Measurements from ENCODE around the gene C1QC. TPM values are rescaled to one million over a fixed set of nuclear protein-coding genes. Genes with fewer than 3 reads are reported as not detected.

C1QC gene
- total and polyA plus RNA-seq, 2 donors (not counting 1 experiment from before 2014, with no cell fraction given) = not detected

- Histone ChIP-seq H3K27ac (ENCODE audit: low read length in 2 of 2) (no peak within 1 kb of the TSS), H2AFZ (ENCODE audit: insufficient read depth, low read depth, low read length, poor library complexity, severe bottlenecking) (no peak within 1 kb of the TSS), H3K9ac (ENCODE audit: low read length) (no peak within 1 kb of the TSS), H3K4me1 (ENCODE audit: control insufficient read depth in 2 of 2, insufficient read depth in 2 of 2, low read length in 2 of 2) (no peaks in the 10 kb centered on the region), H3K36me3 (replicated peaks in 1 of 2; ENCODE audit: control extremely low read depth in 1 of 2, control insufficient read depth in 1 of 2, extremely low read depth in 1 of 2, insufficient read depth in 2 of 2, low read length in 1 of 2) (no peaks in the 10 kb centered on the region), H3K79me2 (ENCODE audit: control insufficient read depth, insufficient read depth, low read length) (no peaks in the 10 kb centered on the region), H3K4me2 (replicated peaks; ENCODE audit: low read depth, low read length, poor library complexity, severe bottlenecking) (no peak within 1 kb of the TSS), H3K4me3 (ENCODE audit: control extremely low read depth in 1 of 5, extremely low read depth in 1 of 5, insufficient read depth in 1 of 5, low read depth in 2 of 5, low read length in 4 of 5) (no peak within 1 kb of the TSS), H3K9me3 (ENCODE audit: control extremely low read depth in 1 of 3, control insufficient read depth in 2 of 3, insufficient read depth in 1 of 3, low read length in 2 of 3) (no peaks in the 10 kb centered on the region), H4K20me1 (ENCODE audit: control insufficient read depth, insufficient read depth, low read length, poor library complexity, severe bottlenecking) (no peaks in the 10 kb centered on the region), H3K27me3 (replicated peaks in 1 of 4; ENCODE audit: control extremely low read depth in 1 of 4, control insufficient read depth in 3 of 4, insufficient read depth in 4 of 4, low read length in 3 of 4) (no peaks in the 10 kb centered on the region)
- WGBS (ENCODE audit: insufficient coverage) = 83% methylated on average over 11 of the region's 13 CpGs
- DNase-seq (no peak), ATAC-seq (ENCODE audit: low read depth) (no peak)
- intact Hi-C loops (cut with micrococcal nuclease) = no loop called here
- ChIA-PET POLR2A (no interaction called here), CTCF (no interaction called here)
- Mint-ChIP-seq H3K9me3 (ENCODE audit: insufficient read depth) (no peaks in the 10 kb centered on the region), H3K4me1 (no peaks in the 10 kb centered on the region), H3K27ac (no peak within 1 kb of the TSS), H3K27me3 (peaks cover 21% of the 10 kb centered on the region), H3K4me3 (no peak within 1 kb of the TSS)
- TF ChIP-seq CTCF (IDR thresholded peaks at IDR 0.05) = no peak
- no peak for TF ChIP-seq EZH2 (IDR thresholded peaks at IDR 0.05; ENCODE audit: borderline replicate concordance, insufficient read depth, low read depth, low read length, poor library complexity, severe bottlenecking)
Observed at GRCh38 chr1:22652881-22653316, 9.5 kb downstream of the C1QC start, which contains the start of gene C1QB. C1QB (plus strand) TSS chr1:22653236; CDS start chr1:22659463, 6,227 bp downstream.

- DNase-seq = no peak
- no peak overlapping the region for H3K27ac ChIP-seq (ENCODE audit: low read length in 2 of 2)
- H3K4me1 ChIP-seq (ENCODE audit: control insufficient read depth in 2 of 2, insufficient read depth in 2 of 2, low read length in 2 of 2) = no peaks in the 10 kb centered on the region
- no peaks in the 10 kb centered on the region for H3K4me1 Mint-ChIP-seq
- H3K27me3 Mint-ChIP-seq = peaks cover 16% of the 10 kb centered on the region
- H3K9ac ChIP-seq (ENCODE audit: low read length) = no peak overlapping the region
- 65% methylated on average over 4 of the region's 5 CpGs for WGBS (ENCODE audit: insufficient coverage)
- H4K20me1 ChIP-seq (ENCODE audit: control insufficient read depth, insufficient read depth, low read length, poor library complexity, severe bottlenecking) = no peaks in the 10 kb centered on the region
- no peak overlapping the region for H3K27ac Mint-ChIP-seq
- ChIA-PET POLR2A (no interaction called here), CTCF (no interaction called here)
- ATAC-seq (ENCODE audit: low read depth) = no peak
- H3K9me3 Mint-ChIP-seq (ENCODE audit: insufficient read depth) = no peaks in the 10 kb centered on the region
- H3K9me3 ChIP-seq (ENCODE audit: control extremely low read depth in 1 of 3, control insufficient read depth in 2 of 3, insufficient read depth in 1 of 3, low read length in 2 of 3) = no peaks in the 10 kb centered on the region
- TF ChIP-seq CTCF (IDR thresholded peaks at IDR 0.05) (no peak), EZH2 (IDR thresholded peaks at IDR 0.05; ENCODE audit: borderline replicate concordance, insufficient read depth, low read depth, low read length, poor library complexity, severe bottlenecking) (no peak)
- H3K4me3 ChIP-seq (ENCODE audit: control extremely low read depth in 1 of 5, extremely low read depth in 1 of 5, insufficient read depth in 1 of 5, low read depth in 2 of 5, low read length in 4 of 5) = no peak overlapping the region
- intact Hi-C loops (cut with micrococcal nuclease) = no loop called here
- H3K4me2 ChIP-seq (replicated peaks; ENCODE audit: low read depth, low read length, poor library complexity, severe bottlenecking) = no peak overlapping the region
- no peak overlapping the region for H2AFZ ChIP-seq (ENCODE audit: insufficient read depth, low read depth, low read length, poor library complexity, severe bottlenecking)
- no peaks in the 10 kb centered on the region for H3K36me3 ChIP-seq (replicated peaks in 1 of 2; ENCODE audit: control extremely low read depth in 1 of 2, control insufficient read depth in 1 of 2, extremely low read depth in 1 of 2, insufficient read depth in 2 of 2, low read length in 1 of 2)
- no peak overlapping the region for H3K4me3 Mint-ChIP-seq
- no peaks in the 10 kb centered on the region for H3K79me2 ChIP-seq (ENCODE audit: control insufficient read depth, insufficient read depth, low read length)
- no peaks in the 10 kb centered on the region for H3K27me3 ChIP-seq (replicated peaks in 1 of 4; ENCODE audit: control extremely low read depth in 1 of 4, control insufficient read depth in 3 of 4, insufficient read depth in 4 of 4, low read length in 3 of 4)
Observed at GRCh38 chr1:22654692-22655091, 11.3 kb downstream of the C1QC start.

Measured in B cell (primary cell).